ENCODE measurements around the gene LASP1NB.

LASP1NB gene

DNA sequence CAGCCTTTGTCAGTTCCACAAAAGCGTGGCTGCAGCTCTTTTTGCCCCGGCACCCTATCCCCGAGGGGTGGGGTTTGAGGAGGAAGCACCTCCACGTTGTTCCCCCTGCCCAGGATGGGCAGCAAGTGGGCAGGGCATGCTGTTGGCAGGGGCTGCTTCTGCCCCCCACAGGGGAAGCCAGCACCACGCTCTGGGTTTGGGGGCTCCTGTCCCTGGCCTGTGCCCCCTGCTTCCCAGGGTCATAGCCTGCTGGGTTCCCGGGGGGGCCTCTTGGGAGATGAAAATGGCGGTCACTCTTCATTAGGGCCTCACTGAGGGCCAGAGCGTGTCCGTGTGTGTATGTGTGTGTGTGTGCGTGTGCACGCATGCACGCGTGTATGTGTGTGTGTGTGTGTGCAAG lies 32.8 kb upstream of the LASP1NB start:
- no peak overlapping the region for H3K4me3 ChIP-seq
- no peaks in the 10 kb centered on the region for H3K9me3 ChIP-seq (ENCODE audit: low read depth, low read length)
- TF ChIP-seq POLR2AphosphoS5 (IDR thresholded peaks at IDR 0.05; ENCODE audit: borderline replicate concordance, low read depth, low read length), result no peak
- no peak for TF ChIP-seq EZH2 (IDR thresholded peaks at IDR 0.05)
- no peak for TF ChIP-seq FOXP2 (optimal IDR thresholded peaks at IDR 0.05; ENCODE audit: control extremely low read depth, extremely low read length, insufficient read depth)
- H3K9ac ChIP-seq (ENCODE audit: insufficient read length), result no peak overlapping the region
- H3K27ac ChIP-seq, result no peak overlapping the region
- DNase-seq (ENCODE audit: low read depth, low spot score), result no peak
- peaks cover 41% of the 10 kb centered on the region for H3K36me3 ChIP-seq (ENCODE audit: insufficient read depth, low read length)

DNA sequence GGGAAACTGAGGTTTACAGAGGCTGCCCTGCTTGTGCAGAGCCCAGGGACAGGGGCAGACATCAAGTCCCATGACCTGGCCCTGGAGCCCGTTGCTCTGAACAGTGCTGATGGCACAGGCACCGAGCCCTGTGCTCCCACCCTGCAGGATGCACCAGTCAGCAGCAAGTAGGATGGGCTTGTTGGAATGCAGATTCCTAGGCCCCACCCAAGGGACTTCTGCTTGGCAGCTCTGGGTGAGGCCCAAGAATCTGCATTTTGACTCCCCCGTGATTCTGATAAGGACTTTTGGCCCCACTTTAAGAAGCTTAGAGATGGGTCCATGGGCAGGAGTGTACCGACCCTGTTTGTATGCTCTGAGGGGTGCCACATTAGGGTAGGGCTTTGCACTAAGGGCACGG lies 32.3 kb upstream of the LASP1NB start:
- H3K9ac ChIP-seq (ENCODE audit: insufficient read length), result no peak overlapping the region
- peaks cover 42% of the 10 kb centered on the region for H3K36me3 ChIP-seq (ENCODE audit: insufficient read depth, low read length)
- no peak overlapping the region for H3K4me3 ChIP-seq
- H3K27ac ChIP-seq, result no peak overlapping the region
- no peak for DNase-seq (ENCODE audit: low read depth, low spot score)
- H3K9me3 ChIP-seq (ENCODE audit: low read depth, low read length), result no peaks in the 10 kb centered on the region
- TF ChIP-seq EZH2 (IDR thresholded peaks at IDR 0.05) (no peak), FOXP2 (optimal IDR thresholded peaks at IDR 0.05; ENCODE audit: control extremely low read depth, extremely low read length, insufficient read depth) (no peak), POLR2AphosphoS5 (IDR thresholded peaks at IDR 0.05; ENCODE audit: borderline replicate concordance, low read depth, low read length) (no peak)

DNA sequence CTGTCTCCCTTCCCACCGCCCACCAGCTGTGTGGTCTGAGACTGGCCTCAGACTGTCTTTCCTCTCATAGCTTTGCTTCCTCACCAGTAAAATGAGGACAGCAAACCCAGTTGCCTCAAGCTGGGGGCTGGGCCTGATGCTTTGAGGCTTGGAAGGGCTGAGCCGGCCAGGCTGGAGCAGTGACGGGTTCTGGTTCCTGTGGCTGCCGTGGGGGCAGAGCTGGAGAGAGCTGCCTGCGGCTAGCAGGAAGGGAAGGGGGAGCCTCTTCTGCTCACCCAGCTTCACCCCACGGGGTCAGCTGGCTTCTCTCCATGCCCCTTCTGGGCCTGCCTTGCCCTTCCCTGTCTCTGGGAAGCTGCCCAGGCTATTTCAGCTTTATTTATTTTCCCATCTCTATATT lies 31.8 kb upstream of the LASP1NB start:
- no peak for DNase-seq (ENCODE audit: low read depth, low spot score)
- no peaks in the 10 kb centered on the region for H3K9me3 ChIP-seq (ENCODE audit: low read depth, low read length)
- H3K4me3 ChIP-seq, result no peak overlapping the region
- H3K27ac ChIP-seq, result no peak overlapping the region
- no peak overlapping the region for H3K9ac ChIP-seq (ENCODE audit: insufficient read length)
- TF ChIP-seq POLR2AphosphoS5 (IDR thresholded peaks at IDR 0.05; ENCODE audit: borderline replicate concordance, low read depth, low read length) (no peak), FOXP2 (optimal IDR thresholded peaks at IDR 0.05; ENCODE audit: control extremely low read depth, extremely low read length, insufficient read depth) (no peak), EZH2 (IDR thresholded peaks at IDR 0.05) (no peak)
- peaks cover 47% of the 10 kb centered on the region for H3K36me3 ChIP-seq (ENCODE audit: insufficient read depth, low read length)

DNA sequence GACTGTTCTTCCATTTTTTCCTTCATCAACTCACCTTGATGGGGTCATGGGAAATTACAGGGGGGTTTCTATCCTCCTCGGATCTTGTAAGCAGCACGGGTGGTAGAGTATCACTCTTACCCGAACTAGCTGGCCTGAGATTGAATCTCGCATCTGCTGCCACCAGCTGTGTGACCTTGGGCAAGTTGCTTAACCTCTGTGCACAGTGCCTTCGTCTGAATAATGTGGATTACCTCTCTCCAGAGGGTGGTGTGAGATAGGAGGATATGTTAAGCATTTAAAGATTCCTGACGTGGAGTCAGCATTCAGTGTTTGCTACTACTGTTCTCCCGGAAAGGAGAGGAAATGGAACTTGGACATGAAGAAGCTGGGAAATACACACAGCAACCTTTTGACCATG lies 31.1 kb upstream of the LASP1NB start:
- H3K27ac ChIP-seq, result no peak overlapping the region
- no peak for DNase-seq (ENCODE audit: low read depth, low spot score)
- no peak overlapping the region for H3K4me3 ChIP-seq
- H3K36me3 ChIP-seq (ENCODE audit: insufficient read depth, low read length), result peaks cover 54% of the 10 kb centered on the region
- no peaks in the 10 kb centered on the region for H3K9me3 ChIP-seq (ENCODE audit: low read depth, low read length)
- no peak overlapping the region for H3K9ac ChIP-seq (ENCODE audit: insufficient read length)
- TF ChIP-seq FOXP2 (optimal IDR thresholded peaks at IDR 0.05; ENCODE audit: control extremely low read depth, extremely low read length, insufficient read depth) (no peak), EZH2 (IDR thresholded peaks at IDR 0.05) (no peak), POLR2AphosphoS5 (IDR thresholded peaks at IDR 0.05; ENCODE audit: borderline replicate concordance, low read depth, low read length) (no peak)

DNA sequence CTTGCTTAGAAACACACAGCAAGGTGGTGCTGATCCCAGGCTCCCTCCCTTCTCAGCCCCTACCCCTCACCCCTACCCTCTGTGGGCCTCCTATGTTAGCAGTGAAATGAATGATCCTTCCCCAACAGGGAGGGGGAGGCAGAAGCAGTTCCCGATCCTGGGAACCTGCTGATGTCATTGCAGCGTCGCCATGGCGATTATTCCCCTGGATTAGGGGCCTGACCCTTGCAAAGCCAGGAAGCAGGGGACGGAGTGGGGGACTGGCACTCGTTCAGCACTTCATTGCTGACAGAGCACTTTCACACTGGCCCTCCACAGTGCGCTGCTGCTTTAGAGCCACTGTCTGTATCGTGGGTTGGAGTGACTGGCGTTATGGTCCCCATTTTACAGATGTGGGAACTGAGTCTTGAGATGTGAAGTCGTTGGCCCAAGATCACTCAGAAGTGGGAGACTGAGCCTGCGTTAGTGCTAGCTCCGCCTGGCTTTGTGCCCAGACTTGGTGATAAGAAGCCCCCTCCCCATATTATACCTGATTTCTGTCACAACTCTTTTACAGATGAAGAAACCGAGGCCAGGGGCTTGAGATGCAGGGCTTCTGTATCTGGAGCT lies 29.0 kb upstream of the LASP1NB start:
- Histone ChIP-seq H3K27ac (no peak overlapping the region), H3K9ac (ENCODE audit: insufficient read length) (no peak overlapping the region)

DNA sequence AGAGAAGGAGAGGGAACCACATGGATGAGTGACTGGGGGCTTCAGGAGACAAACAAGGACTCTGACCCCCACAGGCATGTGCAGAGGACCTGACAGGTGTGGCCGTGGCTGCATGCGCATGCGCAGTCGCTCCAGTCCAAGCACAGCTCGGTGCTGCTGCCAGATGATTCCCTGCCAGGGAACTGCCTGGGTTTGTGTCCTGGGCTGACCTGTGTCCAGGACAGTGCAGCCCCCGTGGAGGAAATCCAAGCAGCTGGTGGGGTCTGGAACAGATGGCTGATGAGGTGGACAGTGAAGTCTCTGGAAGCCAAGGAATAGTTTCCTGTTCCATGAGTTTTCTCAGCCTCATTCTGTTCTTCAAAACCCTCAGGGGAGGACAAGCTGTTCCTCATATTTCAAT lies 28.2 kb upstream of the LASP1NB start:
- no peak overlapping the region for H3K4me3 ChIP-seq
- no peak for DNase-seq (ENCODE audit: low read depth, low spot score)
- H3K9me3 ChIP-seq (ENCODE audit: low read depth, low read length), result no peaks in the 10 kb centered on the region
- H3K36me3 ChIP-seq (ENCODE audit: insufficient read depth, low read length), result peaks cover 38% of the 10 kb centered on the region; the same call in 1 of the 2 replicates
- TF ChIP-seq EZH2 (IDR thresholded peaks at IDR 0.05), result no peak
- TF ChIP-seq FOXP2 (optimal IDR thresholded peaks at IDR 0.05; ENCODE audit: control extremely low read depth, extremely low read length, insufficient read depth), result no peak
- TF ChIP-seq POLR2AphosphoS5 (IDR thresholded peaks at IDR 0.05; ENCODE audit: borderline replicate concordance, low read depth, low read length), result no peak
- no peak overlapping the region for H3K27ac ChIP-seq
- H3K9ac ChIP-seq (ENCODE audit: insufficient read length), result no peak overlapping the region

More for the DNA sequence above, 29.0 kb upstream of the LASP1NB start:
- H3K4me3 ChIP-seq, result no peak overlapping the region
- peaks cover 43% of the 10 kb centered on the region; the same call in 1 of the 2 replicates for H3K36me3 ChIP-seq (ENCODE audit: insufficient read depth, low read length)
- no peak for DNase-seq (ENCODE audit: low read depth, low spot score)
- no peaks in the 10 kb centered on the region for H3K9me3 ChIP-seq (ENCODE audit: low read depth, low read length)
- TF ChIP-seq EZH2 (IDR thresholded peaks at IDR 0.05) (no peak), FOXP2 (optimal IDR thresholded peaks at IDR 0.05; ENCODE audit: control extremely low read depth, extremely low read length, insufficient read depth) (no peak)

DNA sequence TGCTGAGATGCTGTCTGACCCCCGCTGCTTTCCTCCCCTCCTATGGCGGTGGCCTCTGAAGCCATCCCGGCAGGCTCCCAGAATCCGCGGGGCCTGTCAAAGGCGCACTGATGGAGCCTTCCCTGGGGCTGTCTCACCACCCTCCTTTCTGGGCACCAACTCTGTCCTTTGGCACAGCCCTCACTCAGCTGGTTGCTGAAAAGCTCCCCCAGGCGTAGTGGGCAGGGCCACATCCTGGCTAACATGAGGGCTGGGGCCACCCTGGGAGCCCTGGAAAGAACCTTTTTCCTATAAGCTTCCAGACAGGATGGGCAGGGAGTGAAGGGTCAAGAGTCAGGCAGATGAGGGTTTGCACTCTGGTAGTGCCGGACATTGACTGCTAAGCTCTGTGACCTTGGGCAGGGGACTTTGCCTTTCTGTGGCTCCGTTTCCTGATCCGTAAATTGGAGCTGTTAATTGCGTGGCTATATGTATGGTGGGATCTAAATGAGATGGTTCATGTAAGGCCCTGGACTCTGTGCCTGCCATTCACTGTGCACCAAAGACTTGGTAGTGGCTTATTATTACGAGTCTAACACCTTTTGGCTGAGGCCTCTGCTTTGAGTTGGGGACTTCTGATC lies 27.6 kb upstream of the LASP1NB start:
- Histone ChIP-seq H3K4me3 (no peak overlapping the region), H3K9me3 (ENCODE audit: low read depth, low read length) (no peaks in the 10 kb centered on the region), H3K36me3 (ENCODE audit: insufficient read depth, low read length) (peaks cover 32% of the 10 kb centered on the region; the same call in 1 of the 2 replicates), H3K27ac (no peak overlapping the region), H3K9ac (ENCODE audit: insufficient read length) (no peak overlapping the region)
- TF ChIP-seq POLR2AphosphoS5 (IDR thresholded peaks at IDR 0.05; ENCODE audit: borderline replicate concordance, low read depth, low read length) (no peak), FOXP2 (optimal IDR thresholded peaks at IDR 0.05; ENCODE audit: control extremely low read depth, extremely low read length, insufficient read depth) (no peak), EZH2 (IDR thresholded peaks at IDR 0.05) (no peak)
- DNase-seq (ENCODE audit: low read depth, low spot score), result no peak

DNA sequence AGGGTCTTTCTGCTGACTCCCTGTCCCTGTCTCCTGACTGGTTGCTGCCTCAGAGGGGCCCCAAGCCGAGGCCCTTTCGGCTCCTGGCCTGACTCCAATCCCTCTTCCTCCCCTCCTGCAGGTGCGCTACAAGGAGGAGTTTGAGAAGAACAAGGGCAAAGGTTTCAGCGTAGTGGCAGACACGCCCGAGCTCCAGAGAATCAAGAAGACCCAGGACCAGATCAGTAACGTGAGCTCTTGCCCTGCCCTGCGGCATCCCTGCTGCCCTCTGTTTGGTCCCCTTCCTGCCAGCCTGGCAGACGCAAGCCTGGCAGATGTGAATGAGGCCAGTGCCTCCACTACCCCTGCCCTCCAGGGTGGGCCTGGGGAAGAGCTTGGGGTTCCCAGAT lies 27.1 kb upstream of the LASP1NB start:
- Histone ChIP-seq H3K9me3 (ENCODE audit: low read depth, low read length) (no peaks in the 10 kb centered on the region), H3K4me3 (no peak overlapping the region), H3K36me3 (ENCODE audit: insufficient read depth, low read length) (peaks cover 32% of the 10 kb centered on the region), H3K27ac (no peak overlapping the region), H3K9ac (ENCODE audit: insufficient read length) (no peak overlapping the region)
- TF ChIP-seq FOXP2 (optimal IDR thresholded peaks at IDR 0.05; ENCODE audit: control extremely low read depth, extremely low read length, insufficient read depth) (no peak), POLR2AphosphoS5 (IDR thresholded peaks at IDR 0.05; ENCODE audit: borderline replicate concordance, low read depth, low read length) (no peak), EZH2 (IDR thresholded peaks at IDR 0.05) (no peak)
- DNase-seq (ENCODE audit: low read depth, low spot score), result no peak
